GM18951 (cell line): ENCODE measurements around the gene RAB8B.

ENCODE experiments used
- POLR2A ChIP-seq: IDR thresholded peaks from 4 replicates; pipeline ENCODE4 v1.6.1; 2011; ENCODE audit warnings: mild to moderate bottlenecking; ENCODE audit not compliant: insufficient read length, insufficient read depth; ENCODE audit errors: extremely low read depth
- in situ Hi-C: fragments of 300-500 bp; cut with MboI; formaldehyde crosslinking; loops from one replicate; pipeline ENCODE4 v1.12.0; 2022; ENCODE audit warnings: low sequenced_read_pairs, mixed read lengths, inconsistent platforms; ENCODE audit not compliant: unreplicated experiment

Gene RAB8B

GRCh38 chr15:63243776-63244175 lies 54.4 kb downstream of the RAB8B start:
- in situ Hi-C loops: no loop called here
- no peak for TF ChIP-seq POLR2A

GRCh38 chr15:63244399-63244798 lies 55.0 kb downstream of the RAB8B start:
- TF ChIP-seq POLR2A: no peak
- in situ Hi-C loops: no loop called here

GRCh38 chr15:63244976-63245645 lies 55.7 kb downstream of the RAB8B start:
- in situ Hi-C loops: no loop called here

GRCh38 chr15:63246691-63247469 lies 57.5 kb downstream of the RAB8B start:
- no peak for TF ChIP-seq POLR2A
- in situ Hi-C loops: no loop called here

More at GRCh38 chr15:63244976-63245645, 55.7 kb downstream of the RAB8B start:
- TF ChIP-seq POLR2A: no peak

- in situ Hi-C loops: no loop called here
- TF ChIP-seq POLR2A: no peak
Measured at GRCh38 chr15:63250312-63250965, 61.0 kb downstream of the RAB8B start.

GRCh38 chr15:63251701-63252100 lies 62.3 kb downstream of the RAB8B start:
- TF ChIP-seq POLR2A: no peak
- in situ Hi-C loops: no loop called here

- in situ Hi-C loops: no loop called here
- TF ChIP-seq POLR2A: no peak
Measured at GRCh38 chr15:63252292-63252691, 62.9 kb downstream of the RAB8B start.

- in situ Hi-C loops: no loop called here
- no peak for TF ChIP-seq POLR2A
Measured at GRCh38 chr15:63254991-63255390, 65.6 kb downstream of the RAB8B start.

- TF ChIP-seq POLR2A: no peak
- in situ Hi-C loops: no loop called here
Measured at GRCh38 chr15:63255489-63255990, 66.1 kb downstream of the RAB8B start.

GRCh38 chr15:63256433-63257274 lies 67.2 kb downstream of the RAB8B start:
- TF ChIP-seq POLR2A: no peak
- in situ Hi-C loops: no loop called here

- no peak for TF ChIP-seq POLR2A
- in situ Hi-C loops: no loop called here
Measured at GRCh38 chr15:63258658-63259057, 69.3 kb downstream of the RAB8B start.

GRCh38 chr15:63260791-63261190 lies 71.4 kb downstream of the RAB8B start:
- no peak for TF ChIP-seq POLR2A
- in situ Hi-C loops: no loop called here

- in situ Hi-C loops: no loop called here
- TF ChIP-seq POLR2A: no peak
Measured at GRCh38 chr15:63261311-63261710, 71.9 kb downstream of the RAB8B start.

GRCh38 chr15:63263519-63263918 lies 74.1 kb downstream of the RAB8B start:
- no peak for TF ChIP-seq POLR2A
- in situ Hi-C loops: no loop called here
